GM06990 (cell line): ENCODE data around the gene PTEN.

Source experiments
- DNase-seq: peaks from one replicate; pipeline ENCODE4 v3.0.0-alpha.2; 2011; ENCODE audit not compliant: insufficient read length; ENCODE audit errors: extremely low read depth
- H3K27me3 ChIP-seq: replicated peaks from 2 replicates; pipeline ENCODE4 v1.6.0; 2011; ENCODE audit warnings: low read length; ENCODE audit not compliant: control insufficient read depth, insufficient read depth
- H3K36me3 ChIP-seq: 2 replicates; pipeline ENCODE4 v1.5.1; 2011; ENCODE audit warnings: low read length; ENCODE audit not compliant: control insufficient read depth, insufficient read depth
- H3K4me3 ChIP-seq: replicated peaks from 2 replicates; pipeline ENCODE4 v1.5.1; 2011; ENCODE audit warnings: low read depth, mild to moderate bottlenecking, control low read depth, low read length
- CTCF ChIP-seq: IDR thresholded peaks from 2 replicates; pipeline ENCODE4 v1.5.1; 2011; ENCODE audit warnings: low read length, control low read depth, mild to moderate bottlenecking, inconsistent platforms; ENCODE audit not compliant: insufficient read depth, poor library complexity, severe bottlenecking

PTEN gene

DNA sequence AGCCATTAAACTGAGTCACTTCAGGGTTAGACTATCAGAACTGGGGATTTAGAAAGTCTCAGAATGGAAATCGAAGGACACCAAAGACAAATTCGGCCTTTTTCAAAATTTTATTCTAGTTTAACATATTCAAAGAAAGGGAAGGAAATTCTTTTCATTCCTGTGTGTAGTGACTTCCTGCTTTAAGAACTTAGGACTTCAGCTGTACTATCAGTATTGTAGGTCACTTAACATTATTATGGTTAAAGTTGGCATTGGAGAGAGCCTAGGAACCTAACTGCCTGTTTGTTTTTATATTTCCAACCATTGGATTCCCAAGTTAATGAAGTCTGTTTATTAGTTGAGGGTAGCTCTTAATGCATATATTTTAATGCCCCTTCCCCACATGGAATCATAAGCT is 63.7 kb downstream of the PTEN start:
- no peak for TF ChIP-seq CTCF
- no peak for DNase-seq
- Histone ChIP-seq H3K4me3 (no peak overlapping the region), H3K27me3 (no peaks in the 10 kb centered on the region), H3K36me3 (no peaks in the 10 kb centered on the region; the same call in 1 of the 2 replicates)

- no peaks in the 10 kb centered on the region for H3K36me3 ChIP-seq
- peak; percentile 22 for DNase-seq
- no peak overlapping the region for H3K4me3 ChIP-seq
- H3K27me3 ChIP-seq: no peaks in the 10 kb centered on the region
- TF ChIP-seq CTCF: no peak
These were observed 65.6 kb downstream of the PTEN start for GRCh38 chr10:87928996-87929395.

DNA sequence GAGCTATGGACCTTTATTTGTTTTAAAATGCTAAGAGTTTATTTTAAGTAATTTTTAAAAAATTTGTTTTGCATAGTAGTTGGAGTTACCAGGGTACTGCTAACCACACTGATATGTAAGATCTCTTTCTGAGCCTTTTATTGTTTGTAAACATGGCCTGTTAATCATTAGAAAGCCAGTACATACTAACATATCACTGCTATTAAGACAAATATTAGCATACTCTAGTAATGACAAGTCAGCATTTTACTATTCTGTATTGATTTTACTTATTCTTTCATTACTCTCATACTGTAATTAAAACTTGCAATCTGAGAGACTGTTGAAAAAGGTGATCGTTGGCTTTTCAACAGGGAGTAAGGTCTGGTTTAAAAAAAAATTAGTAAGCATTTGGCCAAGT is 66.7 kb downstream of the PTEN start:
- H3K27me3 ChIP-seq: no peaks in the 10 kb centered on the region
- H3K36me3 ChIP-seq: no peaks in the 10 kb centered on the region
- TF ChIP-seq CTCF: no peak
- H3K4me3 ChIP-seq: no peak overlapping the region
- no peak for DNase-seq

- H3K4me3 ChIP-seq: no peak overlapping the region; the same call in 1 of the 2 replicates
- TF ChIP-seq CTCF: no peak
- DNase-seq: peak; percentile 44
- H3K27me3 ChIP-seq: no peaks in the 10 kb centered on the region
- no peaks in the 10 kb centered on the region for H3K36me3 ChIP-seq
These were observed 67.8 kb downstream of the PTEN start for GRCh38 chr10:87930934-87931835.

DNA sequence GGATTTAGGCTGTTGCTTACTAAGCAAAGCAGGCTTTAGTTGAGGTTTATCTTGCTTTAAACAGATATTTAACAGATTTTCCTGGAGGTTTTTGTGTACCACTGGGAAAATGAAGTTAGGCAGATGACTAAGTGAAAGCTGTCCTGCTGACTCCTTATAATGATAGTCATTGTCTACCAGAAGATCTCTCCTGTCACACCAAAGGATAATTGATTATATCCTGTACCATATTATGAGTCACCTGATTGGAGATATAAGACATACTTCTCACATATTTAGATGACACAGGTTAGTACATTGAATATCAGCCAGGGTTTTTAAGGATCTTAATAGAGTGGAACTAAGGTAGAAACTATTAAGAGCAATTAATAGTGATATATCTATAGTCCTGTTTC is 68.4 kb downstream of the PTEN start:
- Histone ChIP-seq H3K4me3 (no peak overlapping the region), H3K36me3 (no peaks in the 10 kb centered on the region), H3K27me3 (no peaks in the 10 kb centered on the region)
- no peak for TF ChIP-seq CTCF
- no peak for DNase-seq
